ENCODE results near the gene NCS1. TPM values are rescaled to one million over a fixed set of nuclear protein-coding genes. Genes with fewer than 3 reads are reported as not detected.

NCS1 gene
- total and polyA plus RNA-seq, 2 of the 8 experiments (the other 6 are each of a cell fraction or from before 2014, with no cell fraction given): 34.7 to 47.6 TPM

DNA sequence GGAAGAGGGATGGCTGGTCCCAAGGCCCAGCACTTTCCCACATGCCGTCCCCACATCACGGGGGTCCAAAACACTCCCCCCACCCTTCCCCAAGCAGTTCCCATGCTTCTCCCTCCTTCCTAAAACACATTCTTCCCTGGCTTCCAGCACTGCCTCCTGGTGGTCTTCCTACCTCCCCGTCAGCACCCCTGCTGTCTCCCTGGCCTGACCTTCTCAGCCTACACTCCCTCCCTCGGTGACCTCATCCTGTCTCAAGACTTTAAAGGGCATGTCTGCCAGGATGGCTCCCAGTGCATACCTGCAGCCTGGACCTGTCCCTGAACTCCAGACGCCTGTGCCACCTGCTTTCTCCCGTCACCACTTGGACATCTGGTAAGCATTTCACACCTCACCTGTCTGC lies 4.3 kb upstream of the NCS1 start:
- H2BK120ac ChIP-seq (replicated peaks; ENCODE audit: low read depth, low read length): no peak overlapping the region
- ChIA-PET CTCF (ENCODE audit: partially characterized antibody) (interaction anchor here (0.7 to 1.8 kb wide), 10 partner anchors 10 to 1036 kb away, joined by 3 to 11 read pairs (median 3); no protein-coding TSS in a partner anchor), POLR2A (ENCODE audit: partially characterized antibody) (interaction anchor here (1.3 kb wide), 2 partner anchors 9 to 15 kb away, joined by 4 to 5 read pairs; no protein-coding TSS in a partner anchor)
- H2BK5ac ChIP-seq (ENCODE audit: low read depth, low read length): no peak overlapping the region; the same call in 1 of the 2 replicates
- H3K9ac ChIP-seq (replicated peaks in 1 of 4; ENCODE audit: extremely low read depth in 1 of 4, low read depth in 3 of 4, low read length in 3 of 4): no peak overlapping the region
- TF ChIP-seq NRF1 (IDR thresholded peaks at IDR 0.05; ENCODE audit: low read depth, low read length) (no peak), RXRA (IDR thresholded peaks at IDR 0.05; ENCODE audit: insufficient read depth, low read depth, low read length) (no peak), RFX5 (IDR thresholded peaks at IDR 0.05; ENCODE audit: borderline replicate concordance, low read depth, low read length) (no peak), EP300 (IDR thresholded peaks at IDR 0.05; ENCODE audit: borderline replicate concordance in 1 of 2, low read depth in 2 of 2, low read length in 2 of 2) (no peak), RAD21 (IDR thresholded peaks at IDR 0.05 in 1 of 2, conservative IDR thresholded peaks at IDR 0.05 in 1 of 2; ENCODE audit: low read depth in 2 of 2, low read length in 2 of 2) (peak; percentile 37 to 39; a peak in 3 of 4 replicates)
- TF ChIP-seq, protein P1, sequence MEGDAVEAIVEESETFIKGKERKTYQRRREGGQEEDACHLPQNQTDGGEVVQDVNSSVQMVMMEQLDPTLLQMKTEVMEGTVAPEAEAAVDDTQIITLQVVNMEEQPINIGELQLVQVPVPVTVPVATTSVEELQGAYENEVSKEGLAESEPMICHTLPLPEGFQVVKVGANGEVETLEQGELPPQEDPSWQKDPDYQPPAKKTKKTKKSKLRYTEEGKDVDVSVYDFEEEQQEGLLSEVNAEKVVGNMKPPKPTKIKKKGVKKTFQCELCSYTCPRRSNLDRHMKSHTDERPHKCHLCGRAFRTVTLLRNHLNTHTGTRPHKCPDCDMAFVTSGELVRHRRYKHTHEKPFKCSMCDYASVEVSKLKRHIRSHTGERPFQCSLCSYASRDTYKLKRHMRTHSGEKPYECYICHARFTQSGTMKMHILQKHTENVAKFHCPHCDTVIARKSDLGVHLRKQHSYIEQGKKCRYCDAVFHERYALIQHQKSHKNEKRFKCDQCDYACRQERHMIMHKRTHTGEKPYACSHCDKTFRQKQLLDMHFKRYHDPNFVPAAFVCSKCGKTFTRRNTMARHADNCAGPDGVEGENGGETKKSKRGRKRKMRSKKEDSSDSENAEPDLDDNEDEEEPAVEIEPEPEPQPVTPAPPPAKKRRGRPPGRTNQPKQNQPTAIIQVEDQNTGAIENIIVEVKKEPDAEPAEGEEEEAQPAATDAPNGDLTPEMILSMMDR (IDR thresholded peaks at IDR 0.05; ENCODE audit: control extremely low read depth in 1 of 3, insufficient read depth in 1 of 3, low read depth in 1 of 3, low read length in 3 of 3): peak in 2 of 3 experiments; percentile 37 to 49; a peak in 3 of 4 replicates
- no peak overlapping the region for H3K27ac ChIP-seq (ENCODE audit: low read depth, low read length)
- DNase-seq (ENCODE audit: low read depth in 1 of 2, low spot score in 2 of 2) (no peak), FAIRE-seq (no peak)
- H4K20me1 ChIP-seq (replicated peaks in 1 of 2; ENCODE audit: control insufficient read depth in 1 of 2, insufficient read depth in 2 of 2, low read length in 2 of 2): no peaks in the 10 kb centered on the region
- H3K23ac ChIP-seq (ENCODE audit: insufficient read length): no peak overlapping the region
- 75% methylated on average over 6 of the region's 6 CpGs; no CpG with 5 or more reads in 1 of the 2 experiments for WGBS, 2 experiments (ENCODE audit: extremely low coverage in 1 of 2, insufficient coverage in 1 of 2, insufficient read length in 1 of 2, insufficient replicate concordance in 2 of 2, low coverage in 1 of 2, low lambda C conversion rate in 2 of 2, missing lambda C conversion rate in 1 of 2)
- peaks cover 7% of the 10 kb centered on the region; the same call in 1 of the 2 replicates for H3K23me2 ChIP-seq (ENCODE audit: low read depth, low read length)
- no peak overlapping the region for H3K4me2 ChIP-seq (ENCODE audit: insufficient read depth in 1 of 2, low read depth in 2 of 2, low read length in 2 of 2)
- no peak overlapping the region for H3K14ac ChIP-seq (ENCODE audit: insufficient read length)
- no peak overlapping the region for H2BK15ac ChIP-seq (ENCODE audit: low read length)
- peak overlapping the region; percentile 96; the same call in 1 of the 2 replicates for H2BK20ac ChIP-seq (ENCODE audit: low read length)
- H4K91ac ChIP-seq (replicated peaks; ENCODE audit: insufficient read length, low read length): peak overlapping the region; percentile 72
- H2BK12ac ChIP-seq (ENCODE audit: low read depth, low read length): peak overlapping the region; percentile 5; the same call in 1 of the 2 replicates
- H3K18ac ChIP-seq (ENCODE audit: extremely low read depth, low read length): no peak overlapping the region
- H3K4ac ChIP-seq (replicated peaks; ENCODE audit: insufficient read length, low read depth, low read length): no peak overlapping the region
- peaks cover 0 to 13% (median 5%) of the 10 kb centered on the region in 4 experiments; a peak in 3 of 7 replicates for H3K27me3 ChIP-seq (replicated peaks in 1 of 4; ENCODE audit: control insufficient read depth in 3 of 4, extremely low read depth in 1 of 4, insufficient read depth in 3 of 4, low read length in 3 of 4)
- H3K79me1 ChIP-seq (ENCODE audit: low read depth, low read length): no peaks in the 10 kb centered on the region
- no peak overlapping the region for H3K4me3 ChIP-seq (ENCODE audit: extremely low read depth in 1 of 4, insufficient read depth in 2 of 4, low read depth in 3 of 4, low read length in 4 of 4)
- H2AFZ ChIP-seq (ENCODE audit: low read length): no peak overlapping the region
- H3K56ac ChIP-seq (replicated peaks; ENCODE audit: insufficient read length, low read depth, low read length): no peak overlapping the region
- no peaks in the 10 kb centered on the region for H3K36me3 ChIP-seq (ENCODE audit: control insufficient read depth in 2 of 4, insufficient read depth in 4 of 4, low read length in 3 of 4)
- no peaks in the 10 kb centered on the region for H3K79me2 ChIP-seq (ENCODE audit: control insufficient read depth in 1 of 2, insufficient read depth in 2 of 2, low read length in 2 of 2)
- H3K9me3 ChIP-seq (ENCODE audit: insufficient read depth in 2 of 2, low read depth in 1 of 2, low read length in 1 of 2): no peaks in the 10 kb centered on the region
- H3K4me1 ChIP-seq (replicated peaks in 1 of 4; ENCODE audit: control insufficient read depth in 3 of 4, insufficient read depth in 4 of 4, low read length in 3 of 4): peaks cover 3 to 4% (median 3%) of the 10 kb centered on the region in 4 experiments; a peak in 3 of 7 replicates
- no peak overlapping the region for H4K8ac ChIP-seq (ENCODE audit: extremely low read depth, insufficient read depth, low read length)
- no peak overlapping the region for H4K5ac ChIP-seq (ENCODE audit: insufficient read length, low read depth, low read length)
- no peak overlapping the region for H2AK5ac ChIP-seq (ENCODE audit: low read depth, low read length)

Data from H1 (cell line).